HG02943 (cell line): Measurements from ENCODE around the gene PKP4.
"Not testable (repeated sequence)": the region's sequence is repeated elsewhere in the genome, so short reads cannot be mapped to it uniquely, and the experiment has no call there.

Source experiments
- ATAC-seq: cut with Tn5 transposase; IDR thresholded peaks from one replicate; pipeline ENCODE4 v1.9.1; 2021; ENCODE audit warnings: mild to moderate bottlenecking, low read depth, moderate library complexity; ENCODE audit not compliant: unreplicated experiment

PKP4 gene

GRCh38 chr2:158702740-158703139 is 246.0 kb downstream of the PKP4 start:
- no peak for ATAC-seq

DNA sequence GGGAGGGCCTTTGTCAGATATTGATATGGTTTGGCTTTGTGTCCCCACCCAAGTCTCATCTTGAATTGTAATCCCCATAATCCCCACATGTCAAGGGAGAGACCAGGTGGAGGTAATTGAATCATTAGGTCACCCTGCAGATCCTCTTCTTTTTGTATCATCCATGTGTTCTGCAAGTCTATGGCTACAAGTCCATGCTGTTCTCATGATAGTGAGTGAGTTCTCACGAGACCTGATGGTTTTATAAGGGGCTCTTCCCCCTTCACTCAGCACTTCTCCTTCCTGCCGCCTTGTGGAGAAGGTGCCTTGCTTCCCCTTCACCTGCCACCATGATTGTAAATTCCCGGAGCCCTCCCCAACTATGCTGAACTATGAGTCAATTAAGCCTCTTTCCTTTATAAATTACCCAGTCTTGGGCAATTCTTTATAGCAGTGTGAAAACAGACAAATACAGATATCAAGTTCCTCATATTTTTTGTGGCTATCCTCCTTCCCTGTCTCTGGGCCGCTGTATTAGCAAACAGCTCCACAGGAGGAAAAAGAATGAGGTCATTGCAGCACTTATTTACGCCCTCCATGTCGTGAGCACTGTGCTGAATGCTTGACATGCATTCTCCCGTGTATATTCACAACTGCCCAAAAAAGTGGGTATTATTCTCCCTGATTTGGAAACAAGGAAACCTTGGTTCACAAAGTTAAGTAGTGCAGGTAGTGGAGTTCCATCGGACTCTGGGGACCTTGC is 248.1 kb downstream of the PKP4 start:
- ATAC-seq: not testable (repeated sequence)

- no peak for ATAC-seq
Measured at GRCh38 chr2:158712791-158713522, 256.2 kb downstream of the PKP4 start.

DNA sequence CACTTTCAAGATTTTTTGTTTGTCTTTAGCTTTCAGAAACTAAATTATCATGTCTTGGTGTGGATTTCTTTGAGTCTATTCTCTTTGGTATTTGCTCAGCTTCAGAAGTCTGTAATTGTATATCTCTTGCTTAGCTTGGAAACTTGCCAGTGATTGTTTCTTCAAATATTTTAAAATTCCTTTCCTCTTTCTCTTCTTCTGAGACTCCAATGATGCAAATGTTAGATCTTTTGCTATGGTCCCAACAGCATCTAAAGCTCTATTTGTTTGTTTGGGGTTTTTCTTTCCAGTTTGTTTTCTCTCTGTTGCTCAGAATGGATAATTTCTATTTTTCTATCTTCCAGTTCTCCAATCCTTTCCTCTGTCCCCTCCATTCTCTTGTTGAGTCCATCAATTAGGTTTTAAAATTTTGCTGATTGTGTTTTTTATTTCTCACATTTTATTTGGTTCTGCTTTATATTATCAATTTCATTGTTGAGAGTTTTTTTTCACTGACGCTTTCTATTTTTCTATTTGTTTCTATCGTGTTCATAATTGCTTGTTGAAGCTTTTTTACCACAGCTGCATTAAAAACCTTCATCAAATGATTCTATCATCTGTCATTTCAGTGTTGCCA is 256.9 kb downstream of the PKP4 start:
- no peak for ATAC-seq

DNA sequence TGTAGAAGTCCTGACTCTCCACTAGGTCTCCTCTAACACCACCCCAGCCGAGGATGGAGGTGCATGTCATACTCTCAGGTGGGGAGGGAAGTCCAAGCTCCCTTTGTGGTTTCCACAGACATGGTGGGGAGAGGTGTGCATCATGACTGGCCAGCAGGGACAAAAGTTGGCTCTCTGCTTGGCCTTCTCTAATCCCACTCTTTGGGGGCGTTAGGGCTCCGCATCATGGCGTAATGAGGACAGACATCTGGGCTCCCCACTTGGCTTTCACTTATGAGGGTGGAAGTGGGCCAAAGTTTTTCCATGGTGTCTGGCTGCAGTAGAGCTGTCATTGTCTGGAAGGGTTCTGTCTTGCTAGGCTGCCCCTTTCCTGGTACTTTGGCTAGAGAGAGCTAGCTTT is 257.7 kb downstream of the PKP4 start:
- no peak for ATAC-seq

DNA sequence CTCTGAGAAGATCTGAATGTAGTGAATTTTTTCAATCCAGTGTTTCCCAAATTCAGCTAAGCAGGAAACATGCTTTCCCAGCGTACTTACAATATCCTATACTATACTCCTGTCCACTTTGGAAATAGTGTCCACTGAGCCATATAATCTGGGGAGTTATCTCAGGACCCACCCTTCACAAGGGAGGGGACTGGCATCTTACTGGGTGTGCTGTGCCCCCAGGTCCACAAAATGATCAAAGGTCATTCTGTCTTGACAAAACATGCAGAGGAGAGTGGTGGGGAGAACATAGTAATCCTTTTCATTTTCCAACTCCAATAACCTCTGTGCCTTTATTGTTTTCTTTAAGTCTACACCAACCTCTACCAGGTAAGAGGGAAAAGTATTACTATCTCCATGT is 258.6 kb downstream of the PKP4 start:
- no peak for ATAC-seq

- no peak for ATAC-seq
Measured at GRCh38 chr2:158716121-158716791, 259.5 kb downstream of the PKP4 start.

GRCh38 chr2:158716921-158717320 is 260.2 kb downstream of the PKP4 start:
- ATAC-seq: no peak

- no peak for ATAC-seq
Measured at GRCh38 chr2:158717366-158718195, 260.8 kb downstream of the PKP4 start.

DNA sequence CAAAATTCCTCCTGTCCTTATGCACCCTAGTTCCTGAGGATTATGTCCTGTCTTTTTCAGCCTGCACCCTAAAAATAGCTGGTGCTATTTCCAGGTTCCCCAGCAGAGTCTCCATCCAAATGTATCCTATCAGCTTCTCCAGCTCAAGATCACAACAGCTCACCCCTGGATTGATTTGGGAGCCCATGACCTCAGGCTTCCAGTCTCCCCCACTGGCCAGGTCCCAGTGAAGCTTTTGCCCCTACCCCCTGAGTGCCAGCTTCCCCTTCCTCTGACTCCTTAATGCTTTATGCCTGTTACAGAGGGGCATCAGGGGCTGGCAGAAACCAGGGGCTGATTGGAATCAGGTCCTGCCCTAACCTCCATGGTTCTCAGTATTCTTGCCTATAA is 261.4 kb downstream of the PKP4 start:
- no peak for ATAC-seq

GRCh38 chr2:158718851-158719250 is 262.1 kb downstream of the PKP4 start:
- no peak for ATAC-seq

GRCh38 chr2:158719403-158719802 is 262.7 kb downstream of the PKP4 start:
- no peak for ATAC-seq

GRCh38 chr2:158722266-158723105 is 265.7 kb downstream of the PKP4 start:
- ATAC-seq: no peak

DNA sequence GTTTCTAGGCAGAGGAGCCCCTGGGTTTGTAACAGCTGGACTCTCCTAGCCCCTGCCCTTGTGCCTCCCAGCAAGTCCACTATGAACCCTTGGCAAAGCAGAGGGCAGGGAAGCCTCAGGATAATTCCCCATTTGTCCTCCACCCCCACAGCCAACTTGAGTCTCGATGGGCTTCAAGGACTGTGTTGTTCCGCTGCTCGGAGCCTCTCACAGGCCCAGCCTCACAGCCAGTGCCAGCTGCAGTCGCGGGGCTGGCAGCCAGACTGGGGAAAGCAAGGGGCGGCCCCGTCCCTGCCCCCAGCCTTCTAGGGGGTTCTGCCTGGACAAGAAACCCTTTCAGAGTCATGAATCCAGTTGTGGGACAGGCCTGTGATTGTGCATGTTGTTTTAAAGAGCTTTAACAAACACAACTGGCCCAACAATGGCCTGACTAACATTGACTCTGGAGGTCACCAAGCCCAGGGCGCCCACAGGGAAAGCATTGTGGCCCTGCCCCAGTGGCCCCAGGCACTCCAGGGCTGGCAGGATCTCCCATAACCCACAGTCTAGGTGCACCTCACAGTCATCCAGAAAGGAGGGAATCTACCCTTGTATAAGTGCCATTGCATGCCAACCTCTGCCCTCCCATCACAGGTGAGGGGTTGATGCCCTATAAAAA is 266.6 kb downstream of the PKP4 start:
- no peak for ATAC-seq

- ATAC-seq: no peak
Measured at GRCh38 chr2:158723921-158724802, 267.4 kb downstream of the PKP4 start.

DNA sequence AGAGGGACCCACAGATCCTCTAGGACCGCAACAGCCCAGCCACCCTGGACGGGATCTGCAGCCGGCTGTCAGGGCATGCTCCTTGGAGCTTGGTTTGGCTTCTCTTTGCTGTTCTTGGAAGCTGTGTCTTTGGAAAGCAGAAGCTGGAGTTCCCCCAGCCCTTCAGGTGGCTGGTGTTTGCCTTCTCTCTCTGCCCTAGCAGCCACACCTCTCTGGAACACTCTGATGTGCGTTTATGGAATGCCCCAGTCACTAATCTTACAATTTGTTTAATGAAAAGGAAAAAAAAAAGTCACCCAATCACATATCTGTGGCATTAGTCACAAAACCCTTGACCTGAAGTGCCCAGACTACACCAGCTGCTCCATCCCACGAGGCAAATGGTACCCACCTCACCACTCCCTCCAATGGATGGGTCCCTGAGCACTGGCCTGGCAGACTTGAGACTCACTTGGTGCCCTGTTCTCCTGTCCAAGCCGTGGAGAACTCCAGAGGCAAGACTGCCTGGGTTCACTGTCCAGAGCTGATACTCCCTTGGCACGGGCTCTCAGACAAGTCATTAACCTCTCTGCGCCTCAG is 268.1 kb downstream of the PKP4 start:
- ATAC-seq: no peak

DNA sequence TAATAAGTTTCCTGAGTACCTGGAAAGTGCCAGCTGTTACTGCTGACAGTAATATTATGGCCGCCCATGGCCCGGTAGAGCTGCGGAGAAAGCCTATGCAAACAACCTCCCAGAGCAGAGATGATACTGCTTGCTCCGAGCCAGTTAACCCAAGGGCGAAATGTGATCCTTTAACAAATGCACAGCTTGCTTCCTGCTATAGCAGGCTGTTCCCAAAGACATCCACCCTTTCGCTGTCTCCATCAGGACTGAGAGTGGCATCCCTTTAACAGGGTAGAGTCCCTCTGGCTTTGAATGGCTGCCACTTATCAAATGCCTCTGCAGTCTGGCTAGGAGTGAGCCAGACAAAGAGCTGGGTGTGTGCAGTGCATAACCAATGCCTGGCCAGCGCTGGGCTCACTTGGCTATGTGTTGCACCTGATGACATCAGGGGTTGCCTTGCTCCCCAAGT is 268.7 kb downstream of the PKP4 start:
- ATAC-seq: no peak
